GM19351 (cell line): ENCODE data around the gene SP100.
"Not testable (repeated sequence)": the region's sequence is repeated elsewhere in the genome, so short reads cannot be mapped to it uniquely, and the experiment has no call there.

Experiments used
- ATAC-seq: cut with Tn5 transposase; IDR thresholded peaks from one replicate; pipeline ENCODE4 v1.9.1; 2021; ENCODE audit warnings: mild to moderate bottlenecking, moderate library complexity; ENCODE audit not compliant: unreplicated experiment

The SP100 gene

GRCh38 chr2:230416061-230416721 is at the start of gene SP100:
Gene SP100, plus strand, starts transcription at chr2:230416201. Its CDS starts 96 bp downstream, at chr2:230416297.
- peak; percentile 77 for ATAC-seq

- no peak for ATAC-seq
These were observed 33.9 kb upstream of the SP100 start for GRCh38 chr2:230382108-230382507.

GRCh38 chr2:230383453-230383852 is 32.5 kb upstream of the SP100 start:
- ATAC-seq = no peak

GRCh38 chr2:230384986-230385385 is 31.0 kb upstream of the SP100 start:
- ATAC-seq = no peak

GRCh38 chr2:230394301-230394700 is 21.7 kb upstream of the SP100 start:
- no peak for ATAC-seq

- ATAC-seq = not testable (repeated sequence)
These were observed 17.3 kb upstream of the SP100 start for GRCh38 chr2:230398698-230399097.

- ATAC-seq = no peak
These were observed 16.0 kb upstream of the SP100 start for GRCh38 chr2:230400041-230400440.

GRCh38 chr2:230400454-230400853 is 15.5 kb upstream of the SP100 start:
- ATAC-seq = no peak

- ATAC-seq = not testable (repeated sequence)
These were observed 15.0 kb upstream of the SP100 start for GRCh38 chr2:230401026-230401425.

GRCh38 chr2:230403746-230404145 is 12.3 kb upstream of the SP100 start:
- ATAC-seq = no peak

GRCh38 chr2:230405824-230406223 is 10.2 kb upstream of the SP100 start:
- no peak for ATAC-seq

GRCh38 chr2:230408244-230408842 is 7.7 kb upstream of the SP100 start:
- ATAC-seq = no peak

GRCh38 chr2:230409316-230409715 is 6.7 kb upstream of the SP100 start:
- ATAC-seq = not testable (repeated sequence)

GRCh38 chr2:230410263-230410662 is 5.7 kb upstream of the SP100 start:
- no peak for ATAC-seq

- no peak for ATAC-seq
These were observed 5.0 kb upstream of the SP100 start for GRCh38 chr2:230410861-230411569.

- peak; percentile 50 for ATAC-seq
These were observed 4.2 kb upstream of the SP100 start for GRCh38 chr2:230411570-230412370.

- ATAC-seq = no peak
These were observed 3.7 kb upstream of the SP100 start for GRCh38 chr2:230412371-230412711.

GRCh38 chr2:230412846-230413245 is 3.2 kb upstream of the SP100 start:
- no peak for ATAC-seq

GRCh38 chr2:230413479-230413878 is 2.5 kb upstream of the SP100 start:
- ATAC-seq = no peak

GRCh38 chr2:230414302-230414701 is 1.7 kb upstream of the SP100 start:
- no peak for ATAC-seq

GRCh38 chr2:230417436-230417835 is 1.4 kb downstream of the SP100 start:
- no peak for ATAC-seq
